Measurements from ENCODE around the gene HLTF.
"Not testable (repeated sequence)": the region's sequence is repeated elsewhere in the genome, so short reads cannot be mapped to it uniquely, and the experiment has no call there.

Gene HLTF

DNA sequence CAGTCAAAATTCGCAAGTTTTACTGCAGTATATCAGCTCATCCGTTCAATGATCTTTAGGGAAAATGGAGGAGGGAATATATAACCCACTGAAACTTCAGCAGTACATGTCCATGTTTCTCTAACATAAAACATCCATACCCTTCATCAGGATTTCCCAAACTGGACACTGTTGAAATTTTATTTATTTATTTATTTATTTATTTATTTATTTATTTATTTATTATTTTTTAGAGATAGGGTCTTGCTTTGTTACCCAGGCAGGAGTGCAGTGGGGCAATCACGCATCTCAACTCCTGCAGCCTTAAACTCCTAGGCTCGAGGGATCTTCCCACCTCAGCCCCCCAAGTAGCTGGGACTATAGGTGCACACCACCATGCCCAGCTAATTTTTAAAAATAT, 14.8 kb upstream of the HLTF start:
- no peak overlapping the region for H3K27ac ChIP-seq

DNA sequence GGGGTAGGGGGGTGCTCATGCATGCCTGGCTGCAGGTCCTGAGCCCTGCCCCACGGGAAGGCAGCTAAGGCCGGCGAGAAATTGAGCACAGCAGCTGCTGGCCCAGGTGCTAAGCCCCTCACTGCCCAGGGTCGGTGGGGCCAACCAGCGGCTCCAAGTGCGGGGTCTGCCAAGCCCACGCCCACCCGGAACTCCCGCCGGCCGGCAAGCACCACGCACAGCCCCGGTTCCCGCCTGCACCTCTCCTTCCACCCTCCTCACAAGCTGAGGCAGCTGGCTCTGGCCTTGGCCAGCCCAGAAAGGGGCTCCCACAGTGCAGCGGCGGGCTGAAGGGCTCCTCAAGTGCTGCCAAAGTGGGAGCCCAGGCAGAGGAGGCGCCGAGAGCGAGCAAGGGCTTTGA, 11.7 kb upstream of the HLTF start:
- not testable (repeated sequence) for H3K27ac ChIP-seq

More for the DNA sequence above, 14.8 kb upstream of the HLTF start:
- TF ChIP-seq ZFX (IDR thresholded peaks at IDR 0.05; ENCODE audit: borderline replicate concordance): no peak
- TF ChIP-seq, protein P1, sequence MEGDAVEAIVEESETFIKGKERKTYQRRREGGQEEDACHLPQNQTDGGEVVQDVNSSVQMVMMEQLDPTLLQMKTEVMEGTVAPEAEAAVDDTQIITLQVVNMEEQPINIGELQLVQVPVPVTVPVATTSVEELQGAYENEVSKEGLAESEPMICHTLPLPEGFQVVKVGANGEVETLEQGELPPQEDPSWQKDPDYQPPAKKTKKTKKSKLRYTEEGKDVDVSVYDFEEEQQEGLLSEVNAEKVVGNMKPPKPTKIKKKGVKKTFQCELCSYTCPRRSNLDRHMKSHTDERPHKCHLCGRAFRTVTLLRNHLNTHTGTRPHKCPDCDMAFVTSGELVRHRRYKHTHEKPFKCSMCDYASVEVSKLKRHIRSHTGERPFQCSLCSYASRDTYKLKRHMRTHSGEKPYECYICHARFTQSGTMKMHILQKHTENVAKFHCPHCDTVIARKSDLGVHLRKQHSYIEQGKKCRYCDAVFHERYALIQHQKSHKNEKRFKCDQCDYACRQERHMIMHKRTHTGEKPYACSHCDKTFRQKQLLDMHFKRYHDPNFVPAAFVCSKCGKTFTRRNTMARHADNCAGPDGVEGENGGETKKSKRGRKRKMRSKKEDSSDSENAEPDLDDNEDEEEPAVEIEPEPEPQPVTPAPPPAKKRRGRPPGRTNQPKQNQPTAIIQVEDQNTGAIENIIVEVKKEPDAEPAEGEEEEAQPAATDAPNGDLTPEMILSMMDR (IDR thresholded peaks at IDR 0.05): no peak

DNA sequence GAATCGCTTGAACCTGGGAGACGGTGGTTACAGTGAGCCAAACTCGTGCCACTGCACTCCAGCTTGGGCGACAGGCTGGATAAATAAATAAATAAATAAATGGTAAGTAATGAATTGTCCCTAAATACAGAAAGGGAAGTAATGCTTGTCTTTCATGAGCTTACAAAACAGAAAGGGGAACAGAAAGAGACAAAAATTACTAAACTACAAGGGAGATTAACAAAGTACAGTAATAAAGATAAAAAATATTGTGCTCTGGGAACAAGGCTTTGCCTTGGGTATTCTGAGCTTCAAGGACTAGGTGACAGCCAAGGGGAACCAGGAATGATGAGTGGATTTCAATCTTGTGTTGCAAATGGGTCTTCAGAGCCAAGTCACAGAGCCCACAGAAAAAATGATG, 9.2 kb upstream of the HLTF start:
- no peak overlapping the region for H3K27ac ChIP-seq
- TF ChIP-seq, protein P1 (IDR thresholded peaks at IDR 0.05): no peak
- no peak for TF ChIP-seq ZFX (IDR thresholded peaks at IDR 0.05; ENCODE audit: borderline replicate concordance)

DNA sequence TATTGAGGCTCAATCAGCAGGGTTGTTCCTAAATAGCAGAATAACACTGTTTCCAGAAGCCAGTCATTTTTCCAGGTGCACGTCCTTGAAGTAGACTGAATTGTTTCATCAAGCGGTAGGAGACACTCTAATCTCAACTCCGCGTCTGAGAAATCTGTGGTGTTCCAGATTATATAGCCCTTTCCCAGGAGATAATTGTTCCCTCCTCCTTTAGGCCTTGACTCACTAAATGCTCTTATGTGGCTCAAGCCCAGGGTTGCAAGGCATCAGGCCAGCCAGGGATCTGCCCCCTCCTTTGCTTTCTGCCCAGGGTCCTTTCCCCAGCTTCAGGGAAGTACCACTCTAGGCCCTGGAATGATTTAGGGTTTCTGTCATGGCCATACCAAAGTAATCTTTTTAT, 5.7 kb upstream of the HLTF start:
- no peak overlapping the region for H3K27ac ChIP-seq
- TF ChIP-seq, protein P1 (IDR thresholded peaks at IDR 0.05): no peak
- TF ChIP-seq ZFX (IDR thresholded peaks at IDR 0.05; ENCODE audit: borderline replicate concordance): no peak

DNA sequence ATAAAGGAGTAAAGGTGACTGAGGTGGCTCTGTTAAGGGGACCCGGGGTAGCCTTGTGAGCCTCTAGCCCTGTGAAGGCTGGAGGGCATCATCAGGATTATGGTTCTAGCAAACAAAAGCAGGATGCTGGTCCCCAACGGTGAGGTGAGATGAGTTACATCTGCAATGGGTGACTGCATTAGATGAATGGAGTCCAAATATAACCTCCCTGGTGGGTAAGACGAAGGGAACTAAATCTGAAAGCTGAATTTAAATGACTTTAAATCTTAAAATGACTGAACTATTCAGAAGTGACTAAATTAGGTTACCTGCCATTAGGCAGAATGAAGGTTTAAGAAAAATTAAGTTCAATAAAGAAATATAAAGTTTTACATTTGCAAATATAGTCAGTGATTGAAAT, 4.6 kb upstream of the HLTF start:
- TF ChIP-seq, protein P1 (IDR thresholded peaks at IDR 0.05): no peak
- no peak for TF ChIP-seq ZFX (IDR thresholded peaks at IDR 0.05; ENCODE audit: borderline replicate concordance)
- no peak overlapping the region for H3K27ac ChIP-seq

DNA sequence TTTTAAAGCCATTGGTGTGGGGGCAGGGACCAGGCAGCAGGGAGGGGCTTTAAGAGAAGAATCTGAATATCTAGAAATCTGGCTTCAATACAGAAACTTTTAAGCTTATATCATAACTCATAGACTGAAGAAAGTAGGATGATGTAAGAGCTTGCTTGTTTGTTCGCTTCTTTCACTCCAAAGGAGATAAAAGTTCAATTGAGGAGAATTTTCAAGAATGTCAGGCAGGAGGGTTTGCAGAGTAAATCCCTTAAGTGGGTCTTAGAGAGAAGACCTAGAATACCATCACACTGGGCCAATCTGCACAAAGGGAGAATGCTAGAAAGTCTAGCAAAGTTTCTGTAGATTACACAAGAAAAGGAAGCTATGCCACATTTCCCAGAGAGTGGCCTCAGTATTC, 4.1 kb upstream of the HLTF start:
- TF ChIP-seq, protein P1 (IDR thresholded peaks at IDR 0.05): no peak
- no peak for TF ChIP-seq ZFX (IDR thresholded peaks at IDR 0.05; ENCODE audit: borderline replicate concordance)
- H3K27ac ChIP-seq: no peak overlapping the region

DNA sequence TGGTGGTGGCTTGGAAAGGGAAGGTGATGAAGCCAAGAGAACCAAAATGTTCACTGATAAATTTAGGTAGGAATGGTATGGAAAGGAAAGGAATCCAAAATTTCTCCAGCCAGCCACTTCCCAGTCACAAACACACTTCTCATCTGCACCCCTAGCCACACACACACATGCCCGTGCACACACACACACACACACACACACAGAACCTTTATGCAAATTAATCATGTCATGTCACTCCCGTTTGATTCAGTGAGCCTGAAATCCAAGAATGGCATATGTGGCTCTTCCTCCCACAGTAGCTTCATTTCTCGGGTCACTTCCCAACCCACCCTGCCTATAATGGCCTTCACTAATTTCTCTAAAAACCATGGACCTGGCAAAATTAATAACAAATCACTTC, 3.1 kb upstream of the HLTF start:
- H3K27ac ChIP-seq: no peak overlapping the region
- TF ChIP-seq ZFX (IDR thresholded peaks at IDR 0.05; ENCODE audit: borderline replicate concordance): no peak
- TF ChIP-seq, protein P1 (IDR thresholded peaks at IDR 0.05): no peak

DNA sequence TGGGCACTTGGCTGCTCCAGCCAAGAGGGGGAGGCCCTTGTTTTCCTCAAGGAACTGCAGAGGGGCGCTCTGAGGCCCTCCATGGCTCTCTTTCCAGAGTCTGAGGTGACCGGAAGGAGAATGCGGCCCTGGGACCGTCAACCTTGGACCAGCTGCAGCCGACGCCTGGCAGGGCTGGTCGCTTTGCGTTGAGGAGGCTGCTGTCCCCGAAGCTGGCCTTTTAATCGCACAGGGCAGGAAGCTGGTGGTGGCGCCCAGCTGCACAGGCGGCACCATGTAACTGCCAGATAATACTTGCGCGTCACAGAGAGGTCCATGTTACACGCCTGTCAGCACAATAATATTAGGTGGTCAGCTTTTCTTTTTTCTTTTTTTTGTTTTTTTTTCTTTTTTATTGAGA, 875 bp upstream of the HLTF start:
- peak overlapping the region; percentile 80 for H3K27ac ChIP-seq
- TF ChIP-seq ZFX (IDR thresholded peaks at IDR 0.05; ENCODE audit: borderline replicate concordance): no peak
- TF ChIP-seq, protein P1 (IDR thresholded peaks at IDR 0.05): no peak
